SKM-1 (cell line): ENCODE measurements around the gene MOCS1.

Experiments
- DNase-seq: peaks from one replicate; lab custom pipeline; 2025; ENCODE audit not compliant: unreplicated experiment; lab: John Stamatoyannopoulos, UW

The MOCS1 gene

GRCh38 chr6:39950125-39950720 lies 16.0 kb upstream of the MOCS1 start:
- DNase-seq = no peak

DNA sequence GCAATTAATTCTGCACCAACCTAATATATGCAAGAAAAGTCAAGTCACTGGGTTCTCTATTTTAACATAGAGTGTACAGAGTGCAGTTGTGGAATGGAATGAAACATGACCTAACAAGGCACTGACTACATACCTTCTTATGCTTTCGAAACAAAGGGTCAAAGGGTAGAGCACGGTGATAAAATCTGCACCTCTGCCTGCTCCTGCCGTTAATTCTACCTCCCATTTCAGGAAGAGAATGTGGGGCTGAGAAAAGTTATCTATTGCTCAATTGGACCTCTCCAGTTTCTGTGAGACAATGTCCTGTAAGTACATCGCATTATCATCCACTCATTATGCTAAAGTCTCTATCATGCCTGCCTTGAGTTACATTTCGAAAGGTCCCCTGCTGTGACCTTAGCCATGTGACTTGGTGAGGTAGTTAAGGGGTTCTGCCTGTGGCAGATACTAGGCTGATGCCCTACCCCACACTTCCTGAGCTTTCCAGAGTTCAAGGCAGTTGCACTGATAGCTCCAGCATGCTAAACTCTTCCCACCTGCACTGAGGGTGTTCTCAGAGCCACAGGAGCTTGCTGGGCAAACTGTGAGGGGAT lies 14.0 kb upstream of the MOCS1 start:
- DNase-seq = no peak

DNA sequence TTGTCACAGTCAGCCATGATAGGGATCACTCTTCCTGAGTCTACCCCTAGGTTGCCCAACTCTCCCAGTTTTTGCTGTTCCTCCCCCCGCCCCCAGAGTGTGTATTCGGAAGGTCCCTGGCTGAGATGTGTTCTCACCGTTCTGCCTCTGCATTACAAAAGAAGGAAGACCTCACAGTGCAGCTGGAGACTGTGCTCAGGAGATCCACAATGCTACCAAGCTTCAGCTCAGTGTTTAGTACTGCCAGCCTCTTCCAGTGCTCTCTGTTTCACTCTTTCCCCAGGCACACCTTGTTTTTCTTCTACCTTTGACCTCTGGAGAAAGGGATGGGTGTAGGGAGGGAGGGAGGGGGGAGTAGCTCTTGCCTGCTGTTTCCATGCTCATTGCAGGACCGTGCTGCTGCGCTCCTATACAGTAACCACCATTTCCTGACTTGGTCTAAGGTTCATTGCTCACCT lies 13.4 kb upstream of the MOCS1 start:
- DNase-seq = no peak

- DNase-seq = no peak
Measured at GRCh38 chr6:39945626-39946025, 11.4 kb upstream of the MOCS1 start.

DNA sequence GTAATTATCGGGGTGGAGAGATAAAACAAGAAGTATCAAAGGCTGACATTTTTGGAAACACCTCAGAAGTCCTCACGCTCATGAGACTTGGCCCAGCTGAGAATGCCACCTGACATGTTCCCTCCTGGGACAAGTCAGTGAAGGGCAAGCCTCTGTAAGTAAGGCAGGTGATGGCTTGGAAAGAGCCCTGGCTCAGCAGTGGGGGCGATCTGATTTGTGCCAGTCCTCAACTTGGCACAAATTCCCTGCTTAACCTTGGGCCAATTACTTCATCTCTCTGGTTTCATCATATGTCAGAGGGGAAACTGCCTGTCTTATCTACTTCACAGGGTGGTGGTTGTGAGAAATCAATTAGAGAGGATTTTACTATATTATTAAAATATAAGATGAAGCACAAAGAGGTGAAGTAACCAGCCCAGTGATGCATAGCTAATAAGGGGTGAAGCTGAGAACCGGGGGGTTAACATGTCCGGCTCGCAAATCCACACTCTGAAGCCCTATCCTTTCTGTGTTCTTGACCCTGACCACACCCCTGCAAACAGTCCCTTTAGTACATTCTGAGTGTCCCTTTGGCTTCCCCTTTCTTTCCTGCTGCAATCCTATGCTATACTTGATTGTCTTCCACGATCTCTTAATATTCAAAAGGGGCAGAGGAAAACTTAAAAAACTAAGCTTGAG lies 8.8 kb upstream of the MOCS1 start:
- DNase-seq = no peak

DNA sequence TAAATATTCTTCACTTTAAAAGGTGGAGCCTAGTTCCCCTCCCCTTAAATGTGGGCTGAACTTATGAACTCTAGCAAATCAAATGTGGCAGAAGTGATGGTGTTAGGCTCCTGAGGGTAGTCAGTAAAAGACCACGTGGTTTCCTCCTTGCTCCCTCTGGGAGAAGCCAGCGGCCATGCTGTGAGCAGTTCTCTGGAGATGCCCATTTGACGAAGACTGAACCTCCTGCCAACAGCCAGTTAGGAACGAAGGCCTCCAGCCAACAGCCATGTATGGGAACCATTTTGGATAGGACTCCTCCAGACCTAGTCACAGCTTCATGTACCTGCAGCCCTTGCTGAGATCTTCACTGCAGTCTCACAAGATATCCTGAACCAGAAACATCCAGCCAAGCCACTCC lies 7.6 kb upstream of the MOCS1 start:
- no peak for DNase-seq

- no peak for DNase-seq
Measured at GRCh38 chr6:39941138-39941537, 6.9 kb upstream of the MOCS1 start.

GRCh38 chr6:39938773-39939654 lies 4.8 kb upstream of the MOCS1 start:
- no peak for DNase-seq

- no peak for DNase-seq
Measured at GRCh38 chr6:39937686-39938333, 3.5 kb upstream of the MOCS1 start.

DNA sequence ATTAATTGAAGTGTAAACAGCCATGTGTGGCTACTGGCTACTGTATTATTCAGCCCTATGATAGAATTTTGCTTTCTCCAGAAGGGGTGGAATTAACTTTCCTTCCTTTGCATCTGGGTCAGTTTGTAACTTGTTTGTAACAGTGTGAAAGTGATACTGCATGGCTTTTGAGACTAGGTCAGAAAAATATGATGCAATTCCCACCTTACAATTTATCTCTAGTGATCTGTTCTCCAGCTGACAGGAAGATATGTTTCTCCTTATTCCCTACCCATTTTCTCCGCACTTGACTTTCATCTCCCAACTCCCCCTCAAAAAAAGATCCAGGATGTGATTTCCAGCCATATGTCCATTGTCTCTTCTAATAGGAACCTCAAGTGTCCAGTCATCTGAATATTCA lies 2.6 kb upstream of the MOCS1 start:
- DNase-seq = no peak

- DNase-seq = no peak
Measured at GRCh38 chr6:39935241-39935640, 979 bp upstream of the MOCS1 start.

GRCh38 chr6:39933669-39934130 lies 562 bp downstream of the MOCS1 start:
- no peak for DNase-seq

- no peak for DNase-seq
Measured at GRCh38 chr6:39932386-39932910, 1.8 kb downstream of the MOCS1 start.

GRCh38 chr6:39931607-39932006 lies 2.7 kb downstream of the MOCS1 start:
- DNase-seq = no peak

- DNase-seq = no peak
Measured at GRCh38 chr6:39930540-39930939, 3.7 kb downstream of the MOCS1 start.

- no peak for DNase-seq
Measured at GRCh38 chr6:39929733-39930461, 4.4 kb downstream of the MOCS1 start.

GRCh38 chr6:39929039-39929732 lies 5.1 kb downstream of the MOCS1 start:
- DNase-seq = no peak

GRCh38 chr6:39927159-39927558 lies 7.1 kb downstream of the MOCS1 start:
- DNase-seq = no peak

DNA sequence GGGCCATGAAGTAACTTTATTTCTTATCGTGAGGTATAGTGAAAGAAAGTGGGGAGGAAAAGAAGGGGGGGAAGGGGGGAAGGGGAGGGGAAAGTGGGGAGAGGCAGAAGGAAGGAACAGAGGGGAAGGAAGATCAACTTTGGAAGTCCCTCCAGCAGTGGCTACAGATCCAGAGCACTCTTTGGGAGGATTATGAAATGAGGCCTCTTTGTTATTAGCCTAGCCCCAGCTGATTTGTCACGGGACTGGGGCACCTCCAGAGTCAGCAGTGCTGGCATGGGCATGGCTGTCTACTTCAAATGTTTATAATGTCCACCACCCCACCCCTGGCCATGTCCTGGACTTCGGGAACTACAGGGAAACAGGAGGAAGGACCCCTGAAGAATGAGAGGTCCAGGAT lies 7.6 kb downstream of the MOCS1 start:
- DNase-seq = no peak

- no peak for DNase-seq
Measured at GRCh38 chr6:39925931-39926290, 8.4 kb downstream of the MOCS1 start.
